ENCODE data around the gene MAGEA4. TPM values are rescaled to one million over a fixed set of nuclear protein-coding genes. Genes with fewer than 3 reads are reported as not detected.

The MAGEA4 gene
- total RNA-seq, 1 donor: not detected

DNA sequence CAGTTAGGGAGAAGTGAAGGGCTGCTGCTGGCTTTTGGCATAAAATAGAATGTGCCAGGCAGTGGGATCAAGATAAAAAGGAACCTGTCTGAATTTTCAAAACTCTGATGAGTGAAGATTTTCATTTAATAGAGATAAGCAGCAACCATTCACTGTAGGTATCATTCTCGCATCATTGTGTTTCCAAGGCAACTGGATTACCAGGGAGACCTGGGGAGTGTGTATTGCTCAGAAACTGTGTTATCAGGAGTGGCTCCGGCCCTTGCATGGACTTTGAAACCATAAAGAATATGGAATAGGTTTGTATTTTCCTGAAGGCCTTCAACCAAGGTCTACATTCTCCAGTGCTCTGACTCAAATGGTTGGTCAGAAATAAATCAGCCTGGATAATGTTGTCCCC lies 23.3 kb upstream of the MAGEA4 start:
- Histone ChIP-seq H3K79me2 (ENCODE audit: insufficient read depth, low read length) (no peaks in the 10 kb centered on the region), H3K4me1 (ENCODE audit: insufficient read depth, low read length) (no peaks in the 10 kb centered on the region), H3K27me3 (ENCODE audit: insufficient read depth, low read length) (no peaks in the 10 kb centered on the region), H3K36me3 (ENCODE audit: insufficient read depth, low read length) (no peaks in the 10 kb centered on the region), H3K9me3 (ENCODE audit: low read depth, low read length) (no peaks in the 10 kb centered on the region), H4K20me1 (ENCODE audit: insufficient read depth, low read length) (no peaks in the 10 kb centered on the region), H3K4me3 (ENCODE audit: insufficient read depth, low read length) (no peak overlapping the region), H3K4me2 (ENCODE audit: insufficient read depth, low read length) (no peak overlapping the region), H3K27ac (ENCODE audit: low read depth, low read length) (no peak overlapping the region), H2AFZ (ENCODE audit: low read length) (no peak overlapping the region)
- no peak for TF ChIP-seq CTCF (IDR thresholded peaks at IDR 0.05; ENCODE audit: extremely low read depth, low read depth, low read length)
- DNase-seq (ENCODE audit: insufficient read length, low spot score, missing footprints): no peak

DNA sequence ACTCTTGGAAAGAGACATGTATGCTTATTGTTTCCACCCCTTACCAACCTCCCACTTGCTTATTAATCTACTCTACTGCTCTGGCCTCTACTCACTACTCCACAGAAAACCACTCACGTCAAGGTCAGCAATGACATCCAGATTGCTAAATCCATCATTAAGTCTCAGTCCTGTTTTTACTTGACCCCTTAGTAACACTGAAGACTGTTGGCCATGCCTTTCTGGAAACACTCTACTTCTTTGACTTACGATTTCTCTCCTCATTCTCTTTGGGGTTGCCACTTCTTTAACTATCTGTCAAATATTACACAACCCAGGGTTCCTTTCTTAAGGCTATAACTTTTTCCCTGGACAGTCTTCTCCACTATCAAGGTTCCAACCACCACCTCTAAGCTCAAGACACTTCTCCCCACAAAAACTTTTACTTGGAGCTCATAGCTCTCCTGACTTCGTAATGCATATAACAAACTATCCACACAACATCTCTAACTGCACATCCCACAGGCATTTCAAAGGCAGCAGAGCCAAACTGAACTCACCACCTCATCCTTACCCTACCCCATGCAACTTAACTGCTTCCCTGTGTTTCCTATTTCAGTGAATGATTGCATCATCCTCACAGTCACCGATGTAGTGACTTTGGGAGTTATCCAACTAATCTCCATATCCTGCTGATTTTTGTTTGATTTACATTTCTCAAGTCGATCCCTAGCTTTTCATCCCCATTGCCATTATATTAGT lies 15.8 kb upstream of the MAGEA4 start:
- H3K4me2 ChIP-seq (ENCODE audit: insufficient read depth, low read length): no peak overlapping the region
- no peaks in the 10 kb centered on the region for H3K27me3 ChIP-seq (ENCODE audit: insufficient read depth, low read length)
- H3K36me3 ChIP-seq (ENCODE audit: insufficient read depth, low read length): no peaks in the 10 kb centered on the region
- H3K4me1 ChIP-seq (ENCODE audit: insufficient read depth, low read length): peaks cover 11% of the 10 kb centered on the region
- no peaks in the 10 kb centered on the region for H4K20me1 ChIP-seq (ENCODE audit: insufficient read depth, low read length)
- no peak for DNase-seq (ENCODE audit: insufficient read length, low spot score, missing footprints)
- H3K9me3 ChIP-seq (ENCODE audit: low read depth, low read length): no peaks in the 10 kb centered on the region
- no peaks in the 10 kb centered on the region for H3K79me2 ChIP-seq (ENCODE audit: insufficient read depth, low read length)
- TF ChIP-seq CTCF (IDR thresholded peaks at IDR 0.05; ENCODE audit: extremely low read depth, low read depth, low read length): no peak
- H3K27ac ChIP-seq (ENCODE audit: low read depth, low read length): no peak overlapping the region
- no peak overlapping the region for H3K4me3 ChIP-seq (ENCODE audit: insufficient read depth, low read length)
- no peak overlapping the region for H2AFZ ChIP-seq (ENCODE audit: low read length)

DNA sequence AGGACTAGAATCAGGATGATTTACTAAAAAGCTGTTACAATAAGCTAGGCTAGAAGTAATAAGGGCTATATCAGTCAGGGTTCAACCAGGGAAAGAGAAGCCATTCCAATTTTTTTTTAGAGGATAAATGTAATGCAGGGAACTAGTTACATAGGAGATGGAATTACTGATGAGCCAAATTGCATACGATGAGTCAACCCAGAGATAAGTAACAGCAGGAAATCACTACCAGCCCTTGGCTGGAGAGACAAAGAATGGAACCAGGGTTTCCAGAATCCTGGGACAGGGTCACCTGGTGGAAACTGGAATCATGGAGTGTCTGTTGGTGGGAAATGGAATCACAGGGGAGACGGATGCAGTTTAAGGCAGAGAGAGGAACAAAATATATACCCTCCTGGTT lies 13.1 kb upstream of the MAGEA4 start:
- Histone ChIP-seq H3K79me2 (ENCODE audit: insufficient read depth, low read length) (no peaks in the 10 kb centered on the region), H3K4me1 (ENCODE audit: insufficient read depth, low read length) (peaks cover 23% of the 10 kb centered on the region), H3K36me3 (ENCODE audit: insufficient read depth, low read length) (no peaks in the 10 kb centered on the region), H2AFZ (ENCODE audit: low read length) (no peak overlapping the region), H3K27ac (ENCODE audit: low read depth, low read length) (no peak overlapping the region), H4K20me1 (ENCODE audit: insufficient read depth, low read length) (no peaks in the 10 kb centered on the region), H3K4me3 (ENCODE audit: insufficient read depth, low read length) (no peak overlapping the region), H3K9me3 (ENCODE audit: low read depth, low read length) (no peaks in the 10 kb centered on the region), H3K4me2 (ENCODE audit: insufficient read depth, low read length) (no peak overlapping the region), H3K27me3 (ENCODE audit: insufficient read depth, low read length) (no peaks in the 10 kb centered on the region)
- DNase-seq (ENCODE audit: insufficient read length, low spot score, missing footprints): no peak
- TF ChIP-seq CTCF (IDR thresholded peaks at IDR 0.05; ENCODE audit: extremely low read depth, low read depth, low read length): no peak

DNA sequence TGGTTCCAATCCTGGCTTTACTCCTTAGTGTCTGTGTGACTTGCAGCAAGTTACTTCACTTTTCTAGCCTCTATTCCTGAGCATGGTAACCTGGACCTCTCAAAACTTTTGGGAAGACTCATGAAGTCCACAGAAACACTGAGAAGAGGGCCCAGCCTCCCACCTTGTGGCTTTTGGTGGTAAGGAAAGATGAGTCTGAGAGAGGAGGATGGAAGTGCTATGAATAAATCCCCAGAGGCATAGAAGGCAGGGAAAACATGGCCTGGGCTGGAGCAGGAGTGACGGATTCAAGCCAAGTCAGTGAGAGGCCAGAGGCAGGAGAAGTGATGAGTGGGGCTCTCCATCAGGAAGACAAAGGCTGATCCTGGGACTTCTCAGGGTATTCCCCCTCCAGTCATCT lies 10.9 kb upstream of the MAGEA4 start:
- H4K20me1 ChIP-seq (ENCODE audit: insufficient read depth, low read length): no peaks in the 10 kb centered on the region
- no peaks in the 10 kb centered on the region for H3K36me3 ChIP-seq (ENCODE audit: insufficient read depth, low read length)
- no peaks in the 10 kb centered on the region for H3K79me2 ChIP-seq (ENCODE audit: insufficient read depth, low read length)
- no peaks in the 10 kb centered on the region for H3K9me3 ChIP-seq (ENCODE audit: low read depth, low read length)
- H2AFZ ChIP-seq (ENCODE audit: low read length): no peak overlapping the region
- no peak overlapping the region for H3K4me2 ChIP-seq (ENCODE audit: insufficient read depth, low read length)
- no peak overlapping the region for H3K27ac ChIP-seq (ENCODE audit: low read depth, low read length)
- H3K4me1 ChIP-seq (ENCODE audit: insufficient read depth, low read length): peaks cover 21% of the 10 kb centered on the region
- no peak overlapping the region for H3K4me3 ChIP-seq (ENCODE audit: insufficient read depth, low read length)
- no peaks in the 10 kb centered on the region for H3K27me3 ChIP-seq (ENCODE audit: insufficient read depth, low read length)
- DNase-seq (ENCODE audit: insufficient read length, low spot score, missing footprints): no peak
- no peak for TF ChIP-seq CTCF (IDR thresholded peaks at IDR 0.05; ENCODE audit: extremely low read depth, low read depth, low read length)
